CD4-positive, alpha-beta T cell treated with Interleukin-10 for 1 hour (primary cell): Measurements from ENCODE around the gene HOMER3.
A peak's percentile ranks its signal among the peaks of the same experiment; 100 is the strongest.

Source experiments
- DNase-seq: peaks from one replicate; pipeline ENCODE4 v3.0.0-alpha.2; 2020

HOMER3 gene

DNA sequence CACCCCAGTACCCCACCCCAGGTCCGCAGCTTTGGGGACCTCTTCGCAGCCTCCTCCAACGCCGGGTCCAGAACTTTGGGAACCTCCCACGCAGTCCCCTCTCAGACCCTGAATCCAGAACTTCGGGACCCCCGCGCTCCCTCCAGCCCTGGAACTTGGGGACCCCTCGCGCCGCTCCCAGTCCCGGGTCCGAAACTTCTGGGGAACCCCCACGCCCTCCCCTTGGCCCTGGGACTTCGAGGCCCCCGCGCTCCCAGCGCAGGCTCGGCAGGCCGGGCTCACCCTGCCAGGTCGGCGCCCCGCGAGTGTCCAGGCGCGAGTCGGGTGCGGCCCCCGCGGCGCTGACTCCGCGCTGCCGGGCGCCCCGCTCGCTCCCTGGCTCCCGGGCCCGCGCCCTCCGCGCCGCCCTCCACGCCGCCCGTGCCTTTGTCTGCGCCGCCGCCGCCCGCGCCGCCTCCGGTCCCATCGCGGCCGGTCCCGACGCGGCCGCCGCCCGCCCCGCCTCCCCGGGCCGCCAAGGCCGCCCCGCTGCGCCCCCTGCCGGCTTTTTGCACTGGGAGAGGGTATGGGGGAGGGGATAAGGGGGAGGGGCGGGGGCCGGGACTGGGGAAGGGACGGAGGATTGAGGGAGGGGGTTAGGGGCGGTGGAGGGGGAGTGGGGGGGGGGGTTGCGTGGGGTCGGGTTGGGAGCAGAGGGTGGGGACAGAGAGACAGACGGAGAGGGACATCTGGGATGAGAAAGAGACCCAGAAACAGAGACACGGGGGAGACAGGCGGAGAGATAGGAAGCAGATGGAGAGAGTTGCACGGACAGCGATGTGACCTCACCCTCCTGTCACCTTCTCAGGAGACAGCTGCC is at the start of gene HOMER3:
TSS of gene HOMER3 (minus strand) at position 449 of the 859 bp plus-strand sequence. CDS start 2,235 bp downstream, outside the sequence.
- DNase-seq: peak; percentile 80

DNA sequence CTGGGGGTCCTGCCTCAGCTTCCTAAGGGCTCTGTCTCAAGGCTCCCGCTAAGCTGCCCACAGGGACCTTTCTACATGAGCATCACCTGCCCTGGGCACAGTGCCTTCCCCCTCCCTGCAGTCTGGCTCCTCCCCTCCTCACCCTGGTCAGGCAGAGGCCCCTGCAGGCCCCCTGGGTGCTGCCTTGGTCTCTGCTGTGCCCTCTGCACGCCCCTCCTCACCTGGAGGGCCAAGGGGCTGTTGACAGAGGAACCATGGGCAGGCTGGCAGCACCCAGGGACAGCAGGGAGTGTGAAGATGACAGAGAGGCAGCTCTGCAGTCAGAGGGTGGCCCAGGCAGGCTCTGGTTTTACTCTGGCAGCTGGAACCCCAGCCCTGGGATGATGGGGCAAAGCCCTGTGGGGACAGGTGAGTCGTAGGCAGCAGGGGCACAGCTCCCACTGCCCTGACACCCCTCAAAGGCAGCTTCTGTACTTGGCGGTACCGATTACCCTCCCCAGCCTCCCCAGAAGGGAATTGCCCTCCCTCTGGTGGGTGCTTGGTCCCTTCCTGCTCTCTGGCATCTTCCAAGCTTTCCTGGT is 49.2 kb upstream of the HOMER3 start:
- DNase-seq: no peak

DNA sequence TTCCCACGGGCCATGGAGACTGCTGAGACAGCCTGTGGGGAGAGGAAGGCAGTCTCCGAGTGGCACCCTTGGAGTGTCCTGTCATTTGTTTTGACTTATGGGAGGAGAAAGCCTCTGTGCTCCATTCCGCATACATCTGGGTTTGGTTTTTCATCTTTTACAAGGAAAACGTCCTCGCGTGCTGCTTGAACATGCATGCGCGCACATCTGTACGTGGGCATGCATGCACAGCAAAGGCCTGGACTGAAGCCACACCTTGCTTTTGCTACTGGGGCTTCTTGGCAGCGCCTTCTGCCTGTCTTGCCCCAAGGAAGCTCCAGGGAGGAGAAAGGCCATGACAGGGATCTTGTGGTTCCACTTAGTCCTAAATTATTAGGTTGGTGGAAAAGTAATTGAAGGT is 48.3 kb upstream of the HOMER3 start:
- no peak for DNase-seq

DNA sequence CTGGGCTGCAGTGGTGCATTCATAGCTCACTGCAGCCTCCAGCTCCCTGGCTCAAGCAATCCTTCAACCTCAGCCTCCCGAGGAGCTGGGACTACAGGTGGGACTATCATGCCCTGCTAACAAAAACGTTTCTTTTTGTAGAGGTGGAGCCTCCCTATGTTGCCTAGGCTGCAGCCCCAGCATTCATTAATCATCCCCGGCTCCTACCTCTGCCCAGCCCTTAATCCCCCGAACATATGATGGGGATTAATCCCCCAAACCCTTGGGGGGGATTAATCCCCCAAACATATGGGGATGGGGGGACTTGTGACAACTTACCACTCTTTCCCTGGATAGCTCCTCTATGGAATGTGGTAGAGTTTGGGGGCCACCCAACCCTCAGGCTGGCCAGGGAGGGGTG is 46.4 kb upstream of the HOMER3 start:
- no peak for DNase-seq

DNA sequence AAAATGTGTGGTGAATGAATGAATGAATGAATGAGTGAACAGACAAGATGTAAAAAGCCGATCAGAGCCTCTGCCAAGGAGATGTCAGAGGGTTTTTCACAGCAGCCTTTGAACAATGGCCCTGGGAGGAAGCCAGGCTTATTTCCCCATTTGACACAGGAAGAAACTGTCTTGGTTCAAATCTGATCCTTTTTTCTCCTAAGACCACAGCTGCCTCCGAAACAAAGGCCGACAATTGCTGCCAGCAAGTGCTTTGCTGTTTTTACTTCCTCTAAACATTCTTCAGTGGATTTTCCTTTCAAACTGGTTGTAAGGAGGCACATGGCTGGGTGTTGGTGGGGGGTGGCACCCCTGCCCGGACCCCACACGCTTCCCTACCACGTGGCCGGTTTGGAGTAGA is 44.2 kb upstream of the HOMER3 start:
- no peak for DNase-seq

DNA sequence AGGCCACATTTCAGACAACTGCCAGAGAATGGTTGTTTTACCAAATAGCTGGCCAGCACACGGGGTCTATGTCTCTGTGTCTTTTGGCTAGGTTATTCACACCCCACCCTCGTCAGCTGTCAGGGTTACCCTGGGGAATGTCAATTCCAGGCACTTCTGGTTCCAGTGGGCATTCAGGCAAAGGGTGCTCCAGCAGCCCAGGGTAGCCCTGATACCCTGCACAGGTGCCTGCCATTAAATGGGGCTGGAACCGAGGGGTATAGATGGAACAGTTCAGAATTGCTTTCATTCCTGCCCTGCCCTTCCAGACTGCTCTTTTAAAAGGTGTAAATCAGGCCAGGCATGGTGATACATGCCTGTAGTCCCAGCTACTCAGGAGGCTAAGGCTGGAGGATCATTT is 43.2 kb upstream of the HOMER3 start:
- no peak for DNase-seq

DNA sequence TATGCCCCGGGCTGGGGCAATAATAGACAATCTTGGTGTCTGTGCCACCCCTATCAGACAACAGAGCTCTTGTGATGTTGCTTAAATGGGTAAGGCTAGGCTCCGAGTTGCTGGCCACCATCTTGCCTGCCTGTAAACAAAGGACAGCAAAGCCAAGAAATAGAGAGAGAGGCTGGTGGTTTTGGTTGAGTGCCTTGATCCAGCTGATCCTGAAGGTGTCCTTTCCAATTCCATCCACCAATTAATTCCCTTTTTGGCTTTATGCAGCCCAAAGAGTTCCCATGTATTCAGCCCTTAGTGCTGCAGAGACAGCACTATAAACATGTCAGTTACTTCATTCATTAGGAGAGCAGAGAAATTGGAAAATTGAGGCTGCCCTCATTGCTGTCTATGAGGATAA is 41.7 kb upstream of the HOMER3 start:
- DNase-seq: no peak

DNA sequence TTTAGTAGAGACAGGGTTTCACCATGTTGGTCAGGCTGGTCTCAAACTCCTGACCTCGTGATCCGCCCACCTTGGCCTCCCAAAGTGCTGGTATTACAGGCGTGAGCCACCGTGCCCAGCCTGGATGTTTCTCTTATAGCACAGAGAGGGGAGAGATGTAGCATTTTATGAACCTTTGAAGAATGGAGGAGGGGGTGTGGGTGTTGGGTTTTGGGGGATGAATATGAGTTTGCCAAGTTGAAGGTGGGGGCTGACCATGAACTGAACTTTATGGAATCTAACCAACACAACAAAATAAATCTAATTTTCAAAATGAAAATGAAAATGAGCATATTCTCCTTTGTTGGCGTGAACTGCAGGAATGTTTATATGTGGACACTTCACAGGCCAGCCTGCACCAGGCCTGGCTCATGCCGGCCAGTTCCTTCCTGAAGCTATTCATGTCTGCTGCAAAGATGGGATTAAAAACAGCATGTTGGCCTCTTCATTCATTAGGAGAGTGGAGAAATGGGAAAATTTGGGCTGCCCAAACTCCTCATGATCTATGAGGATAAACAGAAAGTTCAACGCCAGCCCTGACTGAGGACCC is 39.5 kb upstream of the HOMER3 start:
- no peak for DNase-seq

DNA sequence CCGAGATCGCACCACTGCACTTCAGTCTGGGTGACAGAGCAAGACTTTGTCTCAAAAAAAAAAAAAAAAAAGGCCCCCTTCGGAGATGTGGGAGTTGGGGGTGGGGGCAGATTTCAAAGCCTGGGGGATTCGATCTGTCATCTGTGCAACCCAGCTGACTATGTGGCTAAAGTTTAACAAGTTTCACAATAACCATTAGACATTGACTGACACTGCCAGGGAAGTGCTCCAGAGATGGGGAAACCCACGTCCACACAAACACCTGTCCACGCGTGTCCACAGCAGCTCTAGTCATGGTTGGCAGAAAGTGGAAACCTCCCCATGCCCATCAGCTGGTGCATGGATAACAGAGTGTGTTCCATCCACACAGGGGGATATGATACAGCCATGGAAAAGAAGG is 37.6 kb upstream of the HOMER3 start:
- DNase-seq: no peak

DNA sequence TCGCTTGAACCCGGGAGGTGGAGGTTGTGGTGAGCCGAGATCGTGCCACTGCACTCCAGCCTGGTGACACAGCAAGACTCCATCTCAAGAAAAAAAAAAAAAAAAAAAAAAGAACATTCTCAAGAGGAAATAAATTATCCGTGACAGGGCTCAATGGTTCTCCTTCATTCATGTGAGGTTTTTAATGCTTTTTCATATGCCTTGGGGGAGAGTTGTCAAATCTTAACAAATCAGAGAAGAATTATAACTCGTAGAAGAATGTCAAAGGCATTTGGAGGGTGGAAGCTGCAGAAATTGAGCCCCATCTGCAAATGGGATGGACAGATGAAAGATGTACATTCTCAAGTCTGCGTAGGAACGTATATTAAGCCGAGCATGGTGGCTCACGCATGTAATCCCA is 34.9 kb upstream of the HOMER3 start:
- no peak for DNase-seq

DNA sequence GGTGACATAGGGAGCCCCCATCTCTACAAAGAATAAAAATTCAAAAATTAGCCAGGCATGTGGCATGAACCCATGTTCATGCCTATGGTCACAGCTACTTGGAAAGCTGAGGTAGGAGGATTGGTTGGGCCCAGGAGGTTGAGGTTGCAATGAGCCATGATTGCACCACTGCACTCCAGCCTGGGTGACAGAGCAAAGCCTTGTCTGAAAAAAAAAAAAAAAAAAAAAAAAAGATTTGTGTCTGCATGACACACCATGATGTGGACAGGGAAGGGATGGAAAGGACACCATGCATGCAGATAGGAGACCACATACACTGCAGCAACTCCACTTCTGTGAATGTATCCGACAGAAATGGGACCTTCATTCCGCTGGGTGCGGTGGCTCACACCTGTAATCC is 34.0 kb upstream of the HOMER3 start:
- DNase-seq: no peak

DNA sequence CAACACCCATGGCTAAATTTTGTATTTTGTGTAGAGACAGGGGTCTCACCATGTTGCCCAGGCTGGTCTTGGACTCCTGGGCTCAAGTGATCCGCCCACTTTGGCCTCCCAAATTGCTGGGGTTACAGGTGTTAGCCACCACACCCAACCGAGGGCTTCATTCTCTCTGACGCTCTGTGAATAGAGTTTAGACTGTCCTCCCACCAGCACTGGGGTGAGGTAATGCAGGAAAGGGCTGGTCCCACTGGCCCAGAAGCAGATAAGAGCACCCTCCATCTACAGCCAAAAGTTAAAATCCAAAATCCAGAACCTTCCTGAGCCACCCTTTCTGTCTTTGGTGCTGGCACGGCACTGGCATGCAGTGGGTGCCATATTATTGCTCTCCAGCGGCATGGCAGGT is 31.8 kb upstream of the HOMER3 start:
- DNase-seq: no peak

DNA sequence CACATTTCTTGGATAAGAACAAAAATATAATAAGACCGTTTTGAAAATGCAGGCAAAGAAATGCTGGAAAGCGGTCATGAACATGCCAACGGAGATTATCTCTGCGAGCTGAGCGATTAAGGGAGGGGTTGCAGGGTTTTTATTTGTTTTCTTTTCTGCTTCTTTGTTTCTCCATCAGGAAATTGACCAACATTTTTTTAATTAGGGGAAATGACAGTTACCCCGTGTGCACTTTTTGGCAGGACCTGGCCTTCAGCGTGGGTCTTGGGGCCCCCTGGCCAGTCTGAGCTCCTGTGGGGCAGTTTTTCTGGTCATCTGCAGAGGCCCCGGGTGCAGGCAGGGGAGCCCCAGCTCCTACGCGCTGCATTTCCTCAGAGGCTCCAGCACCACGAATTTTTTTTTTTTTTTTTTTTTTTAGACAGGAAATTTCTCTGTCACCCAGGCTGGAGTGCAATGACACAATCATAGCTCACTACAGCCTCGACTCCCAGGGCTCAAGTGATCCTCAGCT is 31.3 kb upstream of the HOMER3 start:
- DNase-seq: no peak

DNA sequence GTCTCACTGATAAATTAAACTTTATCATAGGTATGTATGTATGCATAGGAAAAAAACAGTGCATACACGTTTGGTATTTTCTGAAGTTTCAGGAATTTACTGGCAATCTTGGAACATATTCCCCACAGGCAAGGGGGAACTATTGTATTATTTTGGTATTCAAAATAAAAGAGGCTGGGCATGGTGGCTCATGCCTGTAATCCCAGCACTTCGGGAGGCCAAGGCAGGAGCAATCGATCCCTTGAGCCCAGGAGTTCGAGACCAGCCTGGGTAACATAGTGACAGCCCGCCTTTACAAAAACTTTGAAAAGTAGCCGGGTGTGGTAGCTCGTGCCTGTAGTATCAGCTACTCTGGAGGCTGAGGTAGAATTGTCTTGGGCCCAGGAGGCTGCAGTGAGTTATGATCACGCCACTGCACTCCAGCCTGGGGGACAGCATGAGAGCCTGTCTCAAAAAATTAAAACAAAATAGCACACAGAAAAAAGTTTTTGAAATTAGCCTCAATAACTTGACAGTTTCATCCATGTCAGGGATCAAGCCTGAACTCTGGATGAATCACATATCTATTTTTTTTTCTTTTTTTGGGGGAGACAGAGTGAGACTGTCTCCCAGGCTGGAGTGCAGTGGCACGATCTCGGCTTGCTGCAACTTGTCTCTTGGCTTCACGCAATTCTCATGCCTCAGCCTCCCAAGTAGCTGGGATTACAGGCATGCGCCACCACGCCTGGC is 29.1 kb upstream of the HOMER3 start:
- DNase-seq: no peak

DNA sequence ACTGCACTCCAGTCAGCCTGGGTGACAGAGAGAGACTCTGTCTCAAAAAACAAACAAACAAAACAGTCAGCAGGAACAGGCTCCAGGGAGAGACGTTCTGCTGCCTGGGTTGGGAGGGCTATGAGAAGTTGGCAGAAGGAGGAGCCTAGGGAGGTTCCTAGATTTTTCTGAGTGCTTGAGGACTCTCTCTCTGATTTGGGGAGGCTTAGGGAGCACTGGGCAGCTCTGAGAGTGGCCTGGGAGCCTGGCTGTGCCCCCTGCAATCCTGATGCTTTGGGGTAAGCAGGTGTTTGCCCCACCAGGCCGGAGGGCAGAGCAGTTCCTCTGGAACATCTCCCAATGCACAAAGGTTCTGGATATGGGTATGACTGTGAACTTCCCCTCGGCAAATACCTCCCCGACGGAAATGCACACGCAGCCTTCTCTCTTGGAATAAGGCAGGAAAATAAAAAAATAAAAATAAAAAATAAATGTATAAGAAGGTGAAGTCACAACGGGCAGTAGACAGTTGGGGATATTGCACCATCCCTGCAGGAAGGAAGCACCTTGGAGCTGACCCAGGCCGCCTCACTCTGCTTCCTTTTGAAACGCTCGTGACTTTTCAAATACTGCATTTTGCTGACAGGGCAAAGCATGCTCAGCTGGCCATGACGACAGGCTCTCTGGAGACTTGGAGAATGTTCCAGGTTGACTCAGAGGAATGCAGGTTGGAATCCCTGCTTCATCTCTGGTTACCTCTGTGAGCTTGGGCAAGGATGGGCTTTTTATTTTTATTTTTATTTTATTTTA is 26.5 kb upstream of the HOMER3 start:
- no peak for DNase-seq

DNA sequence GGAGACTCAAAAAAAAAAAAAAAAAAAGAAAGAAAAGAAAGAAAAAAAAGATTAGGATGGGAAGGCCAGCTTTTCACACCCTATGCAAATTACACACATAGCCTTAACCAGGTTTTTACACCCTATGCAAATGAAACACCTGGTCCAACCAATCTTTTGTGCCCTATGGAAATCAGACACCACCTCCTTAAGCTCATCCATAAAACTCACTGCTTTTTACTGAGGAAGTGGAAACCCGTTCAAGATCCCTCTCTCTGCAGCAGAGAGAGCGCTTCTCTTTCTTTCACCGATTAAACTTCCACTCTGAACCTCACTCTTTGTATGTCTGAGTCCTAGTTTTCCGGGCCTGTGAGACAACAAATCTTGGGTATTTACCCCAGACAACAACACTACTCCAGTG is 25.3 kb upstream of the HOMER3 start:
- DNase-seq: no peak

DNA sequence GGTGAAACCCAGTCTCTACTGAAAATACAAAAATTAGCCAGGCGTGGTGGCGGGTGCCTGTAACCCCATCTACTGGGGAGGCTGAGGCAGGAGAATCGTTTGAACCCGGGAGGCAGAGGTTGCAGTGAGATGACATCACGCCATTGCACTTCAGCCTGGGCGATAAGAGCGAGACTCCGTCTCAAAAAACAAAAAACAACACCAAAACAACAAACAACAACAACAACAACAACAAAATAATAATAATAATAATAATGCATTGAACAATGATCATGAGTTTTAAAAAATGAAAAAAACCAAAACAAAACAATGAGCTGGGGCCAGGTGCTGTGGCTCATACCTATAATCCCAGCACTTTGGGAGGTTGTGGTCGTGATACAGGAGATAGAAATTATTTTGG is 23.1 kb upstream of the HOMER3 start:
- DNase-seq: no peak

DNA sequence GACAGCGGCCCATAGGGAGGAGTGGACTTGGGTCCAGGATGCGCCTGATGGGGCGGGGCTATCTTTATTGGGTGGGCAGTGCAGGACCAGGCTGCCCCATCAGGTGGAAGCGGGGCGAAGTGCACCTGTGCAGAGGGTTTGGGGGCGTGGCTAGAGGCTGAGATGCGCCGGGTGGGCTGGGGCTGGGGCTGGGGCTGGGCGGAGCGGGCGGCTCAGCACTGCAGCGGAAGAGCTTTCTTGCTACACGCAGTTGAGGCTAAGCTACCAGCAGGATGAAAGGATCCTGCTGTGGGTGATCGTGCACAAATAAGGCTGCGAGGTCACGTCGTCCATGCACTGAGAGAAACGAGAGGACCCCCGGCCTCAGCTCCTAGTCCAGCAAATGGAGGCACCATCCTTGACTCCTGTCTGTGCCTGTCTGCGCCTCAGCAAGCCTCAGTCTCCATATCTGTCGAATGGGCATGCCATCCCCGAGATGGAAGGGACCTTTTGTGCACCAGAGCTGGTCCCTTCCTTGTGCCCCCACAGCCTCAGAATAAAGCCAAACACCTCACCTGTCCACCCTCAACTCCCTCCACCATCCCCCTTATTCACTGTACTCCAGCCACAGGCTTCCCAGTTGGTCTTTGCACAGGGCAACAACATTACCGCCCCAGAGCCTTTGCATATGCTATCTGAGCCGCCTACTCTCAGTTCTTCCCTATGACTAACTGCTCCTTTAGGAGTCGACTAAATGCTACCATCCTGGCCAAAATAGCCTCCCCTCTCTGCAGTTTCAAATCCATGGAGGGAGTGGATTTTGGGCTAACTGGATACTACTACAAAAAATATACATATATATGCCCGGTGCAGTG is 21.0 kb upstream of the HOMER3 start:
- DNase-seq: no peak

DNA sequence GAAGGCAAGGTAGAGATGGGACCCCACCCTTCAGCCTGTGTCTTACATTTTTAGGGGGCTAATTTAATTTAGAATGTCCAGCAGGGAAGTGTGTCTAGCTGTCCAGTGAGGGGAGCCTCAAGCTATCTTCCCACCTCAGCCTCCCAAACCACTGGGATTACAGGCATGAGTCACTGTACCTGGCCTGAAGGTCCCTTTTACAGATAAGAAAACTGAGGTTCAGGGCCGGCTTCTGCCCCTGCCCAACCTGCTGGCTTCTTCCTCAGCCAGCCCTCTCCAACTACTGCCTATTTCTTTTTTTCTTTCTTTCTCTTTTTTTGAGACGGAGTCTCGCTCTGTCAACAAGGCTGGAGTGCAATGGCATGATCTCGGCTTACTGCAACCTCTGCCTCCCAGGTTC is 19.4 kb upstream of the HOMER3 start:
- no peak for DNase-seq

DNA sequence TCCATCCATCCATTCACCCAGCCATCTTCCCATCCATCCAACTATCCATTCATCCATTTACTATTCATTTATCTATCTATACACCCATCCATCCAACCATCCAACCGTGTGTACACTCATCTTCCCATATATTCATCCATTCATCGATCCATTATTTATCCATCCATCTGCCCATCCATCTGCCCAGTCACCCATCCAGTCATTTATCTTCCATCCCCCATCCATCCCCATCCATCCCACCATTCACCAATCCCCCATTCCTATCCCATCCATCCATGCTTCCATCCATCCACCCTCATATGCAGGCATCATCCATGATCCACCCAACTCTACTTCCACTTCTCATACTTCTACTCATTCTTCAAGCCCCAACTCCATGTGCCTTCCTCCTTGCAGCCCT is 14.0 kb upstream of the HOMER3 start:
- DNase-seq: no peak

DNA sequence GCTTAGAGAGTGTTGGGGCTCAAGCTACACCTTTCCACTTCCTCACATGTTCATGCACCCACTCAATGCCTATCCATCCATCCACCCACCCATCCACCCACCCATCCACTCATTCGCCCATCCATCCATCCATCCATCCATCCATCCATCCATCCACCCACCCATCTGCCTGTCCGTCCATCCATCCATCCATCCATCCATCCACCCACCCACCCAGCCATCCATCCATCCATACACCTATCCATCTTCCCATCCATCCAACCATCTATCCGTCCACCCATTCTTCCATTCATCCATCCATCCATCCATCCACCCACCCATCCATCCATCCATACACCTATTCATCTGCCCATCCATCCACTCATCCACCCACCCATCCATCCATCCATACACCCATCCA is 13.1 kb upstream of the HOMER3 start:
- DNase-seq: no peak
